Measurements from ENCODE around the gene WNT5A. TPM values are rescaled to one million over a fixed set of nuclear protein-coding genes. Genes with fewer than 3 reads are reported as not detected.

WNT5A gene
- total RNA-seq (under 1 TPM in 1 of 2 experiments, not detected in 1; 0.06 TPM), total RNA-seq (0 to 1.4 (median 0) reads per million in 172 experiments)
- polyA plus RNA-seq (2013, experiment 1 of 2), result 0.01 TPM
- polyA plus RNA-seq (2013, experiment 2 of 2), result 0.30 TPM

DNA sequence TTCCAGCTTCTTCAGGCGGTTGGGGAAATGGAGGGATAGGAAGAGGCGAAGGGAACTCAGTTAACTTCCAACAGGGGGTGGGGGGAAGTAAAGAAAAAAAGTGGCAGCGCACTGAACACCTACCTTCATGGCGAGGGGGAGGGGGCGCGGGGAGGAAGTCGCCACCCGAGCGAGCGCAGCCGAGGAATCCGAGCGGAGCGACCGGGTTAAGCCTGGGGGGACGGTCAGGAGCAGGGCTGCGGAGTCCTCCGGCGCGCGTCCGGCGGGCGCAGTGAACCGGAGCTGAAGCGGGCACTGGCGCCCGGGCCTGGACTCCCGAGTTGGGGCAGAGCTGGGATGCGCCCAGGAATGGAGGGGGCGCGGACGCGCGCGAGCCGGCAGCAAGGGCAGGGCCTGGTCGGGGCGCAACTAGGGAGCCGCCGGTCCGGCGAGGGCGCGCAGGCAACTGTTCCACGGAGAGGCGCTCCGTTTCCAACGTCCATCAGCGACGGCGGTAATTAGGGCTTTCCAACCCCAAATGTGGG lies at the start of gene WNT5A:
Gene WNT5A (minus strand): TSS at position 450 of the 524 bp plus-strand sequence. CDS start 321 bp downstream, at position 129.
- Mint-ChIP-seq H3K27me3 (peaks cover 66% of the 10 kb centered on the region), H3K4me1 (ENCODE audit: low read depth) (peaks cover 13% of the 10 kb centered on the region), H3K27ac (no peak within 1 kb of the TSS), H3K9me3 (no peaks in the 10 kb centered on the region), H3K36me3 (ENCODE audit: low read depth) (no peaks in the 10 kb centered on the region), H3K4me3 (peak within 1 kb of the TSS; percentile 75)
- ChIA-PET CTCF (no interaction called here), POLR2A (no interaction called here)
- no peak within 1 kb of the TSS for H3K27ac ChIP-seq (ENCODE audit: low read depth in 1 of 2, low read length in 2 of 2)
- peaks cover 65 to 88% of the 10 kb centered on the region in 2 experiments for H3K27me3 ChIP-seq (ENCODE audit: control insufficient read depth in 1 of 2, insufficient read depth in 2 of 2, low read length in 2 of 2)
- no peaks in the 10 kb centered on the region for H3K36me3 ChIP-seq (ENCODE audit: insufficient read depth, low read length)
- no peak for DNase-seq
- peaks cover 0 to 65% of the 10 kb centered on the region in 2 experiments for H3K9me3 ChIP-seq (ENCODE audit: control insufficient read depth in 1 of 2, insufficient read depth in 1 of 2, low read length in 2 of 2)
- ATAC-seq (ENCODE audit: poor library complexity), result no peak
- H3K4me1 ChIP-seq (ENCODE audit: insufficient read depth, low read length), result no peaks in the 10 kb centered on the region
- H3K4me3 ChIP-seq (ENCODE audit: low read length), result peak within 1 kb of the TSS; percentile 38
- TF ChIP-seq, protein P1, sequence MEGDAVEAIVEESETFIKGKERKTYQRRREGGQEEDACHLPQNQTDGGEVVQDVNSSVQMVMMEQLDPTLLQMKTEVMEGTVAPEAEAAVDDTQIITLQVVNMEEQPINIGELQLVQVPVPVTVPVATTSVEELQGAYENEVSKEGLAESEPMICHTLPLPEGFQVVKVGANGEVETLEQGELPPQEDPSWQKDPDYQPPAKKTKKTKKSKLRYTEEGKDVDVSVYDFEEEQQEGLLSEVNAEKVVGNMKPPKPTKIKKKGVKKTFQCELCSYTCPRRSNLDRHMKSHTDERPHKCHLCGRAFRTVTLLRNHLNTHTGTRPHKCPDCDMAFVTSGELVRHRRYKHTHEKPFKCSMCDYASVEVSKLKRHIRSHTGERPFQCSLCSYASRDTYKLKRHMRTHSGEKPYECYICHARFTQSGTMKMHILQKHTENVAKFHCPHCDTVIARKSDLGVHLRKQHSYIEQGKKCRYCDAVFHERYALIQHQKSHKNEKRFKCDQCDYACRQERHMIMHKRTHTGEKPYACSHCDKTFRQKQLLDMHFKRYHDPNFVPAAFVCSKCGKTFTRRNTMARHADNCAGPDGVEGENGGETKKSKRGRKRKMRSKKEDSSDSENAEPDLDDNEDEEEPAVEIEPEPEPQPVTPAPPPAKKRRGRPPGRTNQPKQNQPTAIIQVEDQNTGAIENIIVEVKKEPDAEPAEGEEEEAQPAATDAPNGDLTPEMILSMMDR (IDR thresholded peaks at IDR 0.05), result no peak
- intact Hi-C loops (cut with DNase I, micrococcal nuclease), result loop anchor here in 1 of 2 experiments (5.0 to 10.0 kb wide), 2 partner anchors 238 to 765 kb away; no protein-coding TSS in a partner anchor

DNA sequence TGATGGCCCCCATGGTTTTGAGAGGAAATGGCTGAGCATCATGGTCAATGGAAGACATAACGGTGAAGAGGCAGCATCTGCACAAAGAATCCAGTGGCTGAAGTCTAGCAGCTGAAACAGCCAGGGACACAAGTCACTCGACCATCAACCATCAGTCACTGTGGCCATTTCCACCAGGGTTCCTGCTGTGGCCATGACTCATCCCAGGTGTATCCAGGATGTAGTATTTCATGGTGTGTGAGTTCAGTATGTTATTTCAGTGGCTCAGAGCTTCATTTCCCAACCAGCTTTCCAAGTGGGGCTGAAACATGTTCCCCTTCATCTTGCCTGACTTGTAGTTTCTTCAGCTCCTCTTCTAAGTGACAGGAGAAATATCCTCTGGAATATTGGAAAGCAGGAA lies 47.8 kb upstream of the WNT5A start:
- no peaks in the 10 kb centered on the region for H3K4me1 Mint-ChIP-seq (ENCODE audit: low read depth)
- TF ChIP-seq, protein P1 (IDR thresholded peaks at IDR 0.05), result no peak
- ChIA-PET POLR2A (no interaction called here), CTCF (no interaction called here)
- no peaks in the 10 kb centered on the region for H3K27me3 Mint-ChIP-seq
- no peaks in the 10 kb centered on the region for H3K36me3 Mint-ChIP-seq (ENCODE audit: low read depth)
- Histone ChIP-seq H3K4me1 (ENCODE audit: insufficient read depth, low read length) (no peaks in the 10 kb centered on the region), H3K4me3 (ENCODE audit: low read length) (no peak overlapping the region), H3K36me3 (ENCODE audit: insufficient read depth, low read length) (no peaks in the 10 kb centered on the region), H3K9me3 (ENCODE audit: control insufficient read depth in 1 of 2, insufficient read depth in 1 of 2, low read length in 2 of 2) (peaks cover 0 to 6% of the 10 kb centered on the region in 2 experiments), H3K27me3 (ENCODE audit: control insufficient read depth in 1 of 2, insufficient read depth in 2 of 2, low read length in 2 of 2) (no peaks in the 10 kb centered on the region), H3K27ac (ENCODE audit: low read depth in 1 of 2, low read length in 2 of 2) (no peak overlapping the region)
- no peak overlapping the region for H3K27ac Mint-ChIP-seq
- H3K9me3 Mint-ChIP-seq, result no peaks in the 10 kb centered on the region
- no peak overlapping the region for H3K4me3 Mint-ChIP-seq
- no peak for ATAC-seq (ENCODE audit: poor library complexity)
- no peak for DNase-seq
- intact Hi-C loops (cut with DNase I, micrococcal nuclease), result no loop called here

DNA sequence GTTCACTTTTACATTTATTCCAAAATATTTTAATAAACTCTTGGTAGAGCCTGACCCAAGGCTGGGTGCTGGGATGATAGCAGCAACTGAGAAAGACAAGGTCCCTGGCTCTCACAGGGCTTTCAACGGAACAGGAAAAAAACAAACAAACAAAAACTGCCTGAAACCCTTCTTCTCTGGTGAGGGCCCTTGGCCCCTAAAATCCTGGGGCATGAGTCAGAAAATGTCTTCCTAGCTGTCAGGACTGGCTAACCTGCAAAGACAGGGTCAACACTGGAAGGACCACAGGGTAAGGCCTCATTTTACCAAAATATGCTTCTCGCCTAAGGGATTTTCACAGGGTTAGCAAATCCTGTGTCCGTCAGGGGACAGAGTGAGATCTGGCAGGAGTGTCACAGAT lies 45.7 kb upstream of the WNT5A start:
- POLR2A ChIA-PET, result no interaction called here
- H3K4me3 Mint-ChIP-seq, result no peak overlapping the region
- no peak for ATAC-seq (ENCODE audit: poor library complexity)

More for the DNA sequence above, 45.7 kb upstream of the WNT5A start:
- Histone ChIP-seq H3K4me1 (ENCODE audit: insufficient read depth, low read length) (no peaks in the 10 kb centered on the region), H3K36me3 (ENCODE audit: insufficient read depth, low read length) (no peaks in the 10 kb centered on the region), H3K27ac (ENCODE audit: low read depth in 1 of 2, low read length in 2 of 2) (no peak overlapping the region), H3K27me3 (ENCODE audit: control insufficient read depth in 1 of 2, insufficient read depth in 2 of 2, low read length in 2 of 2) (no peaks in the 10 kb centered on the region), H3K9me3 (ENCODE audit: control insufficient read depth in 1 of 2, insufficient read depth in 1 of 2, low read length in 2 of 2) (peaks cover 0 to 6% of the 10 kb centered on the region in 2 experiments), H3K4me3 (ENCODE audit: low read length) (no peak overlapping the region)
- Mint-ChIP-seq H3K4me1 (ENCODE audit: low read depth) (no peaks in the 10 kb centered on the region), H3K9me3 (no peaks in the 10 kb centered on the region), H3K27ac (no peak overlapping the region), H3K27me3 (no peaks in the 10 kb centered on the region), H3K36me3 (ENCODE audit: low read depth) (no peaks in the 10 kb centered on the region)
- CTCF ChIA-PET, result no interaction called here
- intact Hi-C loops (cut with DNase I, micrococcal nuclease), result no loop called here
- TF ChIP-seq, protein P1 (IDR thresholded peaks at IDR 0.05), result no peak
- no peak for DNase-seq

Data from CD4-positive, alpha-beta T cell (primary cell).